ENCODE measurements around the gene RPS29. TPM values are rescaled to one million over a fixed set of nuclear protein-coding genes. Genes with fewer than 3 reads are reported as not detected.

RPS29 gene
- total and polyA plus RNA-seq, 2 donors from 2014 or later, result 1,054 to 2,862 TPM

DNA sequence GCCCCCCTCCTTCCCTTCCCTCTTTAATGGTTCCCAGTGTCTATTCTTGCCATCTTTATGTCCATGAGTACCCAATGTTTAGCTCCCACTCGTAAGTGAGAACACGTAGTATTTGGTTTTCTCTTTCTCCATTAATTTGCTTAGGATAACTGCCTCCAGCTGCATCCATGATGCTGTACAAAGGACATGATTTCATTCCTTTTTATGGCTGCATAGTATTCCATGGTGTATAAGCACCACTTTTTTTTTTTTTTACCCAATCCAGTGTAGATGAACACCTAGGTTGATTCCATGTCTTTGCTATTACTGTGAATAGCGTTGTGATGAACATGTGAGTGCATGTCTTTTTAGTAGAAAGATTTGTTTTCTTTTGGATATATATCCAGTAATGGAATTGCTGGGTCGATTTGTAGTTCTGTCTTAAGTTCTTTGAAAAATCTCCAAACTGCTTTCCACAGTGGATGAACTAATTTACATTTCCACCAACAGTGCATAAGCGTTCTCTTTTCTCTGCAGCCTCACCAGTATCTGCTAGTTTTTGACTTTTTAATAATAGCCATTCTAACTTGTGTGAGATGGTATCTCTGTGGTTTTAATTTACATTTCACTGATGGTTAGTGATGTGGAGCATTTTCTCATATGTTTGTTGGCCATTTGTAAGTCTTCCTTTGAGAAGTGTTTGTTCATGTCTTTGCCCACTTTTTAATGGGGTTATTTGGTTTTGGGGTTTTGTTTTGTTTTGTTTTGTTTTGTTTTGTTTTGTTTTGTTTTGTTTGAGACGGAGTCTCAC is 26.0 kb downstream of the RPS29 start:
- Histone ChIP-seq H3K9ac (ENCODE audit: low read length in 3 of 3) (no peak overlapping the region), H3K27me3 (ENCODE audit: control insufficient read depth, insufficient read depth, low read length) (no peaks in the 10 kb centered on the region), H3K4me3 (ENCODE audit: low read length in 3 of 3) (no peak overlapping the region), H3K27ac (ENCODE audit: low read depth in 2 of 2, low read length in 2 of 2) (no peak overlapping the region), H3K36me3 (ENCODE audit: control insufficient read depth in 2 of 3, insufficient read depth in 3 of 3, low read length in 3 of 3) (no peaks in the 10 kb centered on the region), H3K4me1 (ENCODE audit: control insufficient read depth in 2 of 3, insufficient read depth in 2 of 3, low read depth in 1 of 3, low read length in 3 of 3) (no peaks in the 10 kb centered on the region), H3K9me3 (ENCODE audit: control insufficient read depth in 2 of 3, insufficient read depth in 1 of 3, low read length in 3 of 3) (no peaks in the 10 kb centered on the region)
- TF ChIP-seq, protein P1, sequence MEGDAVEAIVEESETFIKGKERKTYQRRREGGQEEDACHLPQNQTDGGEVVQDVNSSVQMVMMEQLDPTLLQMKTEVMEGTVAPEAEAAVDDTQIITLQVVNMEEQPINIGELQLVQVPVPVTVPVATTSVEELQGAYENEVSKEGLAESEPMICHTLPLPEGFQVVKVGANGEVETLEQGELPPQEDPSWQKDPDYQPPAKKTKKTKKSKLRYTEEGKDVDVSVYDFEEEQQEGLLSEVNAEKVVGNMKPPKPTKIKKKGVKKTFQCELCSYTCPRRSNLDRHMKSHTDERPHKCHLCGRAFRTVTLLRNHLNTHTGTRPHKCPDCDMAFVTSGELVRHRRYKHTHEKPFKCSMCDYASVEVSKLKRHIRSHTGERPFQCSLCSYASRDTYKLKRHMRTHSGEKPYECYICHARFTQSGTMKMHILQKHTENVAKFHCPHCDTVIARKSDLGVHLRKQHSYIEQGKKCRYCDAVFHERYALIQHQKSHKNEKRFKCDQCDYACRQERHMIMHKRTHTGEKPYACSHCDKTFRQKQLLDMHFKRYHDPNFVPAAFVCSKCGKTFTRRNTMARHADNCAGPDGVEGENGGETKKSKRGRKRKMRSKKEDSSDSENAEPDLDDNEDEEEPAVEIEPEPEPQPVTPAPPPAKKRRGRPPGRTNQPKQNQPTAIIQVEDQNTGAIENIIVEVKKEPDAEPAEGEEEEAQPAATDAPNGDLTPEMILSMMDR (IDR thresholded peaks at IDR 0.05; ENCODE audit: borderline replicate concordance, extremely low read depth, insufficient read depth), result no peak
- FAIRE-seq (no peak), DNase-seq (no peak)
- intact Hi-C loops (cut with DNase I), result no loop called here

DNA sequence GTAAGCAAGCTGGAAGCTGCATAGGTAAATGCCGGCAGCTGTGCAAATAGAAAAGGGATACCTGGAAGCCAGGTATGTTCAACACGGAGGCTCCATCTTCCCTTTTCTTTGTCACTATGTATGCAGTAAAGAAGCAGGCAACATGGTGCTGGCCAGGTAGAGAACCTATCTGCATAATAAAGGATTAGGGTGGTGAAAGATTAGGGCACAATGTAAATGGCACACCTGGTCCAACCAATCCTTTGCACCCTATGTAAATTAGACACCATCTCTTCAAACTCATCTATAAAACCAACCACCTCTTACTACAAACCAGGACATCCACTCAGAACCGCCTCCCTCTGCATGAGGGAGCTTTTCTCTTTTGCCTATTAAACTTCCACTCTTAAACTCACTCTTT is 32.3 kb downstream of the RPS29 start:
- no peak for FAIRE-seq
- TF ChIP-seq, protein P1 (IDR thresholded peaks at IDR 0.05; ENCODE audit: borderline replicate concordance, extremely low read depth, insufficient read depth), result no peak
- Histone ChIP-seq H3K4me1 (ENCODE audit: control insufficient read depth in 2 of 3, insufficient read depth in 2 of 3, low read depth in 1 of 3, low read length in 3 of 3) (peaks cover 0 to 14% (median 4%) of the 10 kb centered on the region in 3 donors), H3K27ac (ENCODE audit: low read depth in 2 of 2, low read length in 2 of 2) (no peak overlapping the region), H3K4me3 (ENCODE audit: low read length in 3 of 3) (no peak overlapping the region), H3K36me3 (ENCODE audit: control insufficient read depth in 2 of 3, insufficient read depth in 3 of 3, low read length in 3 of 3) (no peaks in the 10 kb centered on the region), H3K9ac (ENCODE audit: low read length in 3 of 3) (no peak overlapping the region), H3K27me3 (ENCODE audit: control insufficient read depth, insufficient read depth, low read length) (no peaks in the 10 kb centered on the region), H3K9me3 (ENCODE audit: control insufficient read depth in 2 of 3, insufficient read depth in 1 of 3, low read length in 3 of 3) (no peaks in the 10 kb centered on the region)
- intact Hi-C loops (cut with DNase I), result no loop called here
- no peak for DNase-seq

DNA sequence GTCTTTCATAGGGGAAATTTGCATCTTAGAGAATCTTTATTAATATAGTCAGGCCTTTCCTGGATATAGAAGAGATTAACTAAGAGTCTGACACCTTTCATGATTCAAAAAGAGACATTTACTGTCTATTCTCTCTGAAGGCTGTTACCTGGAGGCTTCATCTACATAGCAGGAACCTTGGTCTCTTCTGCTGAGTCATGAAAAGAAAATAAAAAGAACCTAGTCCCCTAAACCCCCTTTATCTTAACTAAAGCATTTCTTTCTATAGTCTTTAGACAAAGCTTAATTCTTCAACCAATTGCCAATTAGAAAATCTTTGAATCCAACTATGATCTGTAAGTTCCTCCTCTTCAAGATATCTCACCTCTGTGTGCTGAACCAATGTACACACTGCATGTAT is 33.1 kb downstream of the RPS29 start:
- no peaks in the 10 kb centered on the region for H3K36me3 ChIP-seq (ENCODE audit: control insufficient read depth in 2 of 3, insufficient read depth in 3 of 3, low read length in 3 of 3)
- DNase-seq (no peak), FAIRE-seq (no peak)
- intact Hi-C loops (cut with DNase I), result no loop called here
- TF ChIP-seq, protein P1 (IDR thresholded peaks at IDR 0.05; ENCODE audit: borderline replicate concordance, extremely low read depth, insufficient read depth), result no peak
- H3K4me3 ChIP-seq (ENCODE audit: low read length in 3 of 3), result no peak overlapping the region
- H3K27ac ChIP-seq (ENCODE audit: low read depth in 2 of 2, low read length in 2 of 2), result peak overlapping the region in 1 of 2 donors; percentile 2
- no peaks in the 10 kb centered on the region for H3K27me3 ChIP-seq (ENCODE audit: control insufficient read depth, insufficient read depth, low read length)
- H3K9ac ChIP-seq (ENCODE audit: low read length in 3 of 3), result no peak overlapping the region
- no peaks in the 10 kb centered on the region for H3K9me3 ChIP-seq (ENCODE audit: control insufficient read depth in 2 of 3, insufficient read depth in 1 of 3, low read length in 3 of 3)
- peaks cover 0 to 16% (median 4%) of the 10 kb centered on the region in 3 donors for H3K4me1 ChIP-seq (ENCODE audit: control insufficient read depth in 2 of 3, insufficient read depth in 2 of 3, low read depth in 1 of 3, low read length in 3 of 3)
